NCI-H2171 treated with DMSO at 0.1 percent for 48 hours (cell line): Measurements from ENCODE around the gene STRAP.
"Not testable (repeated sequence)": the region's sequence is repeated elsewhere in the genome, so short reads cannot be mapped to it uniquely, and the experiment has no call there.

Experiments used
- DNase-seq: peaks from one replicate; lab custom pipeline; 2025; lab: John Stamatoyannopoulos, UW

Gene STRAP

DNA sequence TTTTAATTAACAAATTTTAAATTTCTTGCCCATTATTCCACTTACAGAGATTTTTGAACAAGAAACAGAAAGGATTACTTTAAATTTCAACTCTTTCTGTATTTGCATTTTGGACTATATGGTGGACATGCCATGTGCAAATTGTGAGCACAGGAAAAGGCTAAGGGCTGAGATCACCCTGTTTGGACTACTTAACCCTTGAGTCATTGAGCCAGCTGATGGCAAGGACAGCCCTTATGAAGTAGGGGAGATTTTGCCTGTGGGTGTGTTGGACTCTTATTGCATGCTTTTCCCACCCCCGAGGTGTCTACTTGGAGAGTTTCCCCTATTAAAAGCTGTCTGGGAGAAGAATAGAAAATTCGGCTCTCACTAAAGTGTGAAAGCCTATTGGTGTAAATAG, 46.2 kb downstream of the STRAP start:
- DNase-seq = no peak

GRCh38 chr12:15928870-15929571, 46.8 kb downstream of the STRAP start:
- peak; percentile 19 for DNase-seq

DNA sequence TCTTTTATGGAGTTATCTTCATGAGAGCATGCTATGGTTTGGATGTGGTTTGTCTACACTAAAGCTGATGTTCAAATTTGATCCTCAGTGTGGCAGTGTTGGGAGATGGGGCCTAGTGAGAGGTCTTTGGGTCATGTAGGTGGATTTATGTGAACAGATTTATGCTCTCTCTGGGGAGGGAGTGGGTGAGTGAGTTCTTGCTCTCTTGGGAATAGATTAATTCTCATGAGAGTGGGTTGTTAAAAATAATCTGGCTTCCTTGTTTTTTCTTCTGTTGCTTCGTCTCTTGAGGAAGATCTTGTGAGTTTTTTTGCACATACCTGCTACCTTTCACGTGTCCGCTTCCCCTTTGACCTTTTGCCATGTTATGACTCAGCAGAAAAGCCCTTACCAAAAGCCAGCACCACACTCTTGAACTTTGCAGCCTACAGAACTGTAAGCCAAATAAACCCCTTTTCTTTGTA, 49.4 kb downstream of the STRAP start:
- peak; percentile 61 for DNase-seq

GRCh38 chr12:15932327-15932726, 50.1 kb downstream of the STRAP start:
- DNase-seq = no peak

DNA sequence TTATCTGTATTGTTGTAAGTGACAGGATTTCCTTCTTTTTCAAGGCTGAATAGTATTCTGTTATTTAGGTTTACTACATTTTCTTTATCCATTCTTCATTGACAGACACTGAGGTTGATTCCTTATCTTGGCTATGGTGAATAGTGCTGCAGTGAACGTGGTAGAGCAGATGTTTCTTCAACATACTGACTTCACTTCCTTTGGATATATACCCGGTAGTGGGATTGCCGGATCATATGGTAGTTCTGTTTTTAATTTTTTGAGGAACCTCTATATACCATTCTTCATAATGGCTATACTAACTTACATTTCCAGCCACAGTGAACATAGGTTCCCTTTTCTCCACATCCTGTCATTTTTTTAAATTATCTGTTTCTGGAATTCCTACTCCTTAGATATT, 50.8 kb downstream of the STRAP start:
- DNase-seq = no peak

- DNase-seq = no peak
These were observed 51.6 kb downstream of the STRAP start for GRCh38 chr12:15933751-15934150.

GRCh38 chr12:15936751-15937150, 54.6 kb downstream of the STRAP start:
- no peak for DNase-seq

DNA sequence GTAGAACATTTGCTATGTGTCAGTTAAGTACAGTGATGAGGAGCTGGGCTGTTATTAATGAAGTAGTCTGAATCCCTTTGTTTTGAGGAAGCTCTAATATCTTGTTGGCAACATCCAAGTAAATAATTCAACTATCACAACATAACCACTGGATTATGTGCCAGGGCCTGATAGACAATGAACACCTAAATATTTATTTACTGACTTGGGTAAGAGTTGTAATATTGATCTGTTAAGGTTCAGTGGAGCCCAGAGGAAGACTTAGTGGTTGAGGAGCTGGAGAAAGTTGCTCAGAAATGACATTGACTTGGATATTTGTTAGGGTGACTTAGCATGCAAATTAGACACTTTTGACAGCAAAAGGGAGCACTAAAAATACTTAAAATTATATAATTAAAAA, 55.7 kb downstream of the STRAP start:
- DNase-seq = no peak

DNA sequence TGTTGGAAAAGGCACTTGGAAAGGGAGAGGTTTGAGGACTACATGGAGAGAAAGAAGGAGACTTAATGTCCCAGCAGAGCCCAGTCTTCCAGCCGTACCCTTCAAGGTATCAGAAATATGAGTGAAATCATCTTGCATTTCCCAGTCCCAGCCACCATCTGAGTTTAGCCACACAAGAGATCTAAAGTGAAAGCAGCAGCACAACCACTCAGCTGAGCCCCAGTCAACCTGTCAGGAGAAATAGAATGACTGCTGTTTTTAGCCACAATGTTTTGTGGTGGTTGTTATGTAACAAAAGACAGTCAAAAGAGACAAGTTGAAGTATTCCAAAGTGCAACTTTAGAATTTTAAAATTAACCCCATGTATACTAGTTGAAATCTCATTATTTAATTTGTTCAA, 56.9 kb downstream of the STRAP start:
- no peak for DNase-seq

DNA sequence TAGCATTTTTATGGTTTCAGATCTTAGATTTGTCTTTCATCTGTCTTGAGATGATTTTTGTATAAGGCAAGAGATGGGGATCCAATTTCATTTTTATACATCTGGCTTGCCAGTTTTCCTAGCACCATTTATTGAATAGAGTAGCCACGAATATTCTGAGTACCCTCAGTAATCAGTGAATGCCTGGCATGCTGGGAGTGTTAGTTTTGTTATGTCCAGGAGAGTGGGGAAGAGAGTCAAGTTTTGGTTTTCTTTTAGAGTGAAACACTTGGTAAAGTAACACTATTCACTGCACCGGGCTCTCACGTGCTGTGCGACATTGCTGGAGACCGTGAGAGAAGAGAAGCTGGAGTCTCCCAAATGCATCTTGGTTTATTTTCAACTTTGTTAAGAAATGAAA, 60.3 kb downstream of the STRAP start:
- no peak for DNase-seq

DNA sequence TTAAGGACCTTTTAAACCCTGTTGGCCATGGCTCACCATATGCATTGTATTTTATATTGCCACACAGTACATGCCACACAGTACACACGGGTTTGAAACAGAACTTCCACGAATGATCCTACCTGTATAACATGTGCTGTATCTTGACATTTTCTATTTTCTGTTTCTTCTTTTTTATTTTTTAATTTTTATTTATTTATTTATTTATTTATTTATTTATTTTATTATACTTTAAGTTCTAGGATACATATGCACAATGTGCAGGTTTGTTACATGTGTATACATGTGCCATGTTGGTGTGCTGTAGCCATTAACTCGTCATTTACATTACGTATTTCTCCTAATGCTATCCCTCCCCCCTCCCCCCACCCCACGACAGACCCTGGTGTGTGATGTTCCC, 61.3 kb downstream of the STRAP start:
- DNase-seq = not testable (repeated sequence)

DNA sequence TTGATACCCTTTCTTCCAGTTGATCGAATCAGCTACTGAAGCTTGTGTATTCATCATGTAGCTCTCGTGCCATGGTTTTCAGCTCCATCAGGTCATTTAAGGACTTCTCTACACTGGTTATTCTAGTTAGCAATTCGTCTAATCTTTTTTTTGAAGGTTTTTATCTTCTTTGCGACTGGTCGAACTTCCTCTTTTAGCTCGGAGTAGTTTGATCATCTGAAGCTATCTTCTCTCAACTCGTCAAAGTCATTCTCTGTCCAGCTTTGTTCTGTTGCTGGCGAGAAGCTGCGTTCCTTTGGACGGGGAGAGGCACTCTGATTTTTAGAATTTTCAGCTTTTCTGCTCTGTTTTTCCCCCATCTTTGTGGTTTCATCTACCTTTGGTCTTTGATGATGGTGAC, 66.3 kb downstream of the STRAP start:
- not testable (repeated sequence) for DNase-seq
